ENCODE results near the gene FRG2. TPM values are rescaled to one million over a fixed set of nuclear protein-coding genes. Genes with fewer than 3 reads are reported as not detected.

Gene FRG2
- polyA plus RNA-seq, 1 of the 3 experiments (the other 2 are of a cell fraction), result not detected

DNA sequence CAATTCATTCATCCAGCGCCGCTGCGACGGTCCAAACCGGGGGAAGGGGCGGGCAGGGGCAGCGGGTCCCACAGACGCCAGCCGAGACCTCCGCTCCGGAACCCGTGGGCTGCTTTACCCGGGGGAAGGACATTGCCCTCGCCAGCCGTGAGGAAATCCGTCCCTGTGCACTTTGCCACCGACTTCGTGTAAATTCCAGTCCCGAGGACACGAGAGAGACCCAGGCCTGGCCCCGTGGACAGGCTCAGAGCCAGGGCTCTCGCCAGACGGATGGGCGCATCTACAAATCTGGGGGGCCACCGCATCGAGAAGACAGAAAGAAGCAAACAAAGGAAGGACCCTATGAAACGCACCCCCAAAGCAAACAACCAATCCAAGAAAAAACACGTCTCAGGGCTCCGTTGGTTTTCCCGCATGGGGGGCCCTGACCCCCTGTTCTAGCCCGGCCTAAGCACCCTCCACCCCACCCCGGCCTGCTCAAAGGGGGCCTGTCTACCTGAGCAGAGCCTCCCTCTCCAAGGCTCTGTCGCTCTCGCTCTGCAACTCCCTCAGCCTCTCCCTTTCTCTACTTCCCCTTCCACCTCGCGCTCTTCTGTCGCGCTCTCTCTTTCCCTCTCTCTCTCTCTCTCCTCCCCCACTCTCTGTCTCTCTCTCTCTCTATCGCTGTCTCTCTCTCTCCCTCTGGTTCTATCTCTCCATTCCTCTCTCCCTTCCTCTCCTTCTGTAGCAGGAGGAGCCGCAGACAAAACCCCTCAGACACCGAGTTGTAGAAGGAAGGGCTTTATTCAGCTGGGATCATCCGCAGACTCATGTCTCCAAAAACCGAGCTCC lies 11.3 kb downstream of the FRG2 start:
- no peak overlapping the region for H3K27ac ChIP-seq (ENCODE audit: low read depth in 2 of 2, low read length in 1 of 2)
- H3K27me3 ChIP-seq (ENCODE audit: insufficient read depth), result peaks cover 11% of the 10 kb centered on the region
- peak; percentile 9 for DNase-seq
- H4K20me1 ChIP-seq (ENCODE audit: insufficient read depth), result no peaks in the 10 kb centered on the region
- no peaks in the 10 kb centered on the region for H3K9me3 ChIP-seq
- no peak overlapping the region for H2AFZ ChIP-seq (ENCODE audit: low read depth)
- ChIA-PET POLR2A (no interaction called here), CTCF (no interaction called here)
- TF ChIP-seq RFX5 (IDR thresholded peaks at IDR 0.05; ENCODE audit: low read length) (no peak), FOXJ3 (CRISPR knock-in tag; IDR thresholded peaks at IDR 0.05) (no peak), RXRA (IDR thresholded peaks at IDR 0.05; ENCODE audit: borderline replicate concordance, low read depth) (no peak), NFIC (IDR thresholded peaks at IDR 0.05; ENCODE audit: borderline replicate concordance) (no peak), FOSL2 (IDR thresholded peaks at IDR 0.05; ENCODE audit: borderline replicate concordance, low read depth) (no peak), GABPA (IDR thresholded peaks at IDR 0.05; ENCODE audit: low read depth) (no peak), FOXM1 (IDR thresholded peaks at IDR 0.05; ENCODE audit: low read depth) (no peak), TAF1 (IDR thresholded peaks at IDR 0.05; ENCODE audit: borderline replicate concordance, low read depth, low read length) (no peak), EP300 (IDR thresholded peaks at IDR 0.05; ENCODE audit: borderline replicate concordance in 1 of 2, low read depth in 1 of 2, low read length in 1 of 2) (no peak), ELF1 (IDR thresholded peaks at IDR 0.05) (no peak), SIN3A (IDR thresholded peaks at IDR 0.05; ENCODE audit: borderline replicate concordance, low read depth, low read length) (no peak), POLR2AphosphoS5 (IDR thresholded peaks at IDR 0.05; ENCODE audit: low read depth, low read length) (no peak)
- TF ChIP-seq, protein P1, sequence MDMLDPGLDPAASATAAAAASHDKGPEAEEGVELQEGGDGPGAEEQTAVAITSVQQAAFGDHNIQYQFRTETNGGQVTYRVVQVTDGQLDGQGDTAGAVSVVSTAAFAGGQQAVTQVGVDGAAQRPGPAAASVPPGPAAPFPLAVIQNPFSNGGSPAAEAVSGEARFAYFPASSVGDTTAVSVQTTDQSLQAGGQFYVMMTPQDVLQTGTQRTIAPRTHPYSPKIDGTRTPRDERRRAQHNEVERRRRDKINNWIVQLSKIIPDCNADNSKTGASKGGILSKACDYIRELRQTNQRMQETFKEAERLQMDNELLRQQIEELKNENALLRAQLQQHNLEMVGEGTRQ (IDR thresholded peaks at IDR 0.05; ENCODE audit: borderline replicate concordance, low read depth, low read length), result no peak
- H3K36me3 ChIP-seq (replicated peaks in 1 of 2; ENCODE audit: control insufficient read depth in 1 of 2, insufficient read depth in 2 of 2, low read length in 1 of 2), result no peaks in the 10 kb centered on the region
- no peaks in the 10 kb centered on the region for H3K9me2 ChIP-seq
- WGBS (ENCODE audit: low lambda C conversion rate), result 40% methylated on average over 28 of the region's 43 CpGs
- no peak overlapping the region for H3K9ac ChIP-seq
- no peaks in the 10 kb centered on the region for H3K79me2 ChIP-seq (ENCODE audit: insufficient read depth)
- peaks cover 0 to 3% of the 10 kb centered on the region in 2 experiments; a peak in 1 of 4 replicates for H3K4me1 ChIP-seq (ENCODE audit: control insufficient read depth in 1 of 2, insufficient read depth in 2 of 2, low read depth in 1 of 2, low read length in 1 of 2)
- peaks cover 3% of the 10 kb centered on the region for H3F3A ChIP-seq (replicated peaks; ENCODE audit: insufficient read depth)
- no peak overlapping the region for H3K4me2 ChIP-seq
- 0 out of 4 replicates have a peak overlapping the region, but pooled peaks of 1 of the 2 experiments have one; percentile 24 for H3K4me3 ChIP-seq (ENCODE audit: low read depth in 2 of 2, low read length in 1 of 2)

DNA sequence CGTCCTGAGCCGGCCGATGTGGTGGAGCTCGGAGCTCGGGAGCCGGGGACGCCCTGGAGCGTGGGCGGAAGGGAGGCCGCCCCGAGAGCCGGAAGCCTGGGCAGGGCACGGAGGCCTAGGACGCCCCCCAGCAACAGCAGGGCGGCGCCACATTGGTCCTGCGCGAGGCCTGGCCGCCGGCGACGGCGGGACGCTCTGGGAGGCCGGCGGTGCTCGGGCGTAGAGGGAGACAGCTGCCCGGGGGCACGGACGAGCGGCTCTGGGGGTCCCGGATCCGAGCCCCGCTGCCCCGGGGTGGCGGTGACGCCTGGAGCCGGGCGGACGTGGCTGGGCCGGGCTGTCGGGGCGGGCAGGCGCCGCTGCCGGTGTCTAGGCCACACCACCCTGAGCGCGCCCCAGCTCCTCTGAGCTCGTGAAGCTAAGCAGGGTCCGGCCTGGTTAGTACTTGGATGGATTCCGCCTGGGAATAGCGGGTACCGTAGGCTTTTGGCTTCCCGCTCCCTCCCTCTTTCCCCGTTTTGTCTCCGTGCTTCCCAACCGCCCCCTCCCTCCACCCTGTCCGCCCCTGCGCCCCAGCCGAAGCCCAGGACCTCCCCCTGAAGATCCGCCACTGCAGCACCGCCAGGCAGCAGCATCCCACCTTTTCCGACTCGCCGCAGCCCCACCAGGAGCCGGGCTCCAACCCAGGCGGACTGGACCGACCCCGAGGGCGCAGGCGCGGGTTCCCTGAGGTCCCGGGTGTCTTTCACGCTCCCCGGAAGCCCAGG lies 12.1 kb downstream of the FRG2 start:
- Histone ChIP-seq H3K79me2 (ENCODE audit: insufficient read depth) (no peaks in the 10 kb centered on the region), H3K9me2 (no peaks in the 10 kb centered on the region), H3K36me3 (replicated peaks in 1 of 2; ENCODE audit: control insufficient read depth in 1 of 2, insufficient read depth in 2 of 2, low read length in 1 of 2) (no peaks in the 10 kb centered on the region), H3K4me1 (ENCODE audit: control insufficient read depth in 1 of 2, insufficient read depth in 2 of 2, low read depth in 1 of 2, low read length in 1 of 2) (no peaks in the 10 kb centered on the region), H2AFZ (ENCODE audit: low read depth) (0 out of 2 replicates have a peak overlapping the region, but pooled peaks have one; percentile 41), H3K27me3 (ENCODE audit: insufficient read depth) (peaks cover 9% of the 10 kb centered on the region), H3K27ac (ENCODE audit: low read depth in 2 of 2, low read length in 1 of 2) (no peak overlapping the region), H4K20me1 (ENCODE audit: insufficient read depth) (no peaks in the 10 kb centered on the region), H3K4me3 (ENCODE audit: low read depth in 2 of 2, low read length in 1 of 2) (peak overlapping the region in 1 of 2 experiments; percentile 24; a peak in 2 of 4 replicates), H3K9ac (no peak overlapping the region), H3K4me2 (0 out of 2 replicates have a peak overlapping the region, but pooled peaks have one; percentile 33), H3F3A (replicated peaks; ENCODE audit: insufficient read depth) (no peaks in the 10 kb centered on the region), H3K9me3 (no peaks in the 10 kb centered on the region)
- POLR2A ChIA-PET, result no interaction called here
- CTCF ChIA-PET, result no interaction called here
- DNase-seq, result peak; percentile 60
- 12% methylated on average over 39 of the region's 76 CpGs for WGBS (ENCODE audit: low lambda C conversion rate)
- TF ChIP-seq GATA2 (CRISPR knock-in tag; IDR thresholded peaks at IDR 0.05) (no peak), POLR2AphosphoS5 (IDR thresholded peaks at IDR 0.05; ENCODE audit: low read depth, low read length) (no peak), FOXM1 (IDR thresholded peaks at IDR 0.05; ENCODE audit: low read depth) (no peak), EZH2phosphoT487 (IDR thresholded peaks at IDR 0.05; ENCODE audit: borderline replicate concordance, low read depth) (no peak), TEAD4 (IDR thresholded peaks at IDR 0.05; ENCODE audit: borderline replicate concordance, insufficient read depth) (no peak), SMC3 (IDR thresholded peaks at IDR 0.05; ENCODE audit: low read depth, low read length) (no peak), FOXJ3 (CRISPR knock-in tag; IDR thresholded peaks at IDR 0.05) (no peak), NRF1 (IDR thresholded peaks at IDR 0.05; ENCODE audit: low read depth, low read length) (no peak), CHD2 (IDR thresholded peaks at IDR 0.05; ENCODE audit: low read length, partially characterized antibody) (no peak), GABPA (IDR thresholded peaks at IDR 0.05; ENCODE audit: low read depth) (peak; percentile 78), RAD21 (IDR thresholded peaks at IDR 0.05; ENCODE audit: low read length) (no peak)
- TF ChIP-seq, protein P2, sequence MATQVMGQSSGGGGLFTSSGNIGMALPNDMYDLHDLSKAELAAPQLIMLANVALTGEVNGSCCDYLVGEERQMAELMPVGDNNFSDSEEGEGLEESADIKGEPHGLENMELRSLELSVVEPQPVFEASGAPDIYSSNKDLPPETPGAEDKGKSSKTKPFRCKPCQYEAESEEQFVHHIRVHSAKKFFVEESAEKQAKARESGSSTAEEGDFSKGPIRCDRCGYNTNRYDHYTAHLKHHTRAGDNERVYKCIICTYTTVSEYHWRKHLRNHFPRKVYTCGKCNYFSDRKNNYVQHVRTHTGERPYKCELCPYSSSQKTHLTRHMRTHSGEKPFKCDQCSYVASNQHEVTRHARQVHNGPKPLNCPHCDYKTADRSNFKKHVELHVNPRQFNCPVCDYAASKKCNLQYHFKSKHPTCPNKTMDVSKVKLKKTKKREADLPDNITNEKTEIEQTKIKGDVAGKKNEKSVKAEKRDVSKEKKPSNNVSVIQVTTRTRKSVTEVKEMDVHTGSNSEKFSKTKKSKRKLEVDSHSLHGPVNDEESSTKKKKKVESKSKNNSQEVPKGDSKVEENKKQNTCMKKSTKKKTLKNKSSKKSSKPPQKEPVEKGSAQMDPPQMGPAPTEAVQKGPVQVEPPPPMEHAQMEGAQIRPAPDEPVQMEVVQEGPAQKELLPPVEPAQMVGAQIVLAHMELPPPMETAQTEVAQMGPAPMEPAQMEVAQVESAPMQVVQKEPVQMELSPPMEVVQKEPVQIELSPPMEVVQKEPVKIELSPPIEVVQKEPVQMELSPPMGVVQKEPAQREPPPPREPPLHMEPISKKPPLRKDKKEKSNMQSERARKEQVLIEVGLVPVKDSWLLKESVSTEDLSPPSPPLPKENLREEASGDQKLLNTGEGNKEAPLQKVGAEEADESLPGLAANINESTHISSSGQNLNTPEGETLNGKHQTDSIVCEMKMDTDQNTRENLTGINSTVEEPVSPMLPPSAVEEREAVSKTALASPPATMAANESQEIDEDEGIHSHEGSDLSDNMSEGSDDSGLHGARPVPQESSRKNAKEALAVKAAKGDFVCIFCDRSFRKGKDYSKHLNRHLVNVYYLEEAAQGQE (IDR thresholded peaks at IDR 0.05; ENCODE audit: low read depth, low read length), result no peak
- TF ChIP-seq, protein P3, sequence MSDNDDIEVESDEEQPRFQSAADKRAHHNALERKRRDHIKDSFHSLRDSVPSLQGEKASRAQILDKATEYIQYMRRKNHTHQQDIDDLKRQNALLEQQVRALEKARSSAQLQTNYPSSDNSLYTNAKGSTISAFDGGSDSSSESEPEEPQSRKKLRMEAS (IDR thresholded peaks at IDR 0.05; ENCODE audit: low read depth), result peak; percentile 75
